Measurements from ENCODE around the gene FITM2. TPM values are rescaled to one million over a fixed set of nuclear protein-coding genes. Genes with fewer than 3 reads are reported as not detected.
"Not testable (repeated sequence)": the region's sequence is repeated elsewhere in the genome, so short reads cannot be mapped to it uniquely, and the experiment has no call there.

Gene FITM2
- total and polyA plus RNA-seq, 2 experiments from 2014 or later, result 6.5 to 8.9 TPM

- Histone ChIP-seq H4K20me1 (ENCODE audit: insufficient read depth) (no peaks in the 10 kb centered on the region), H3K4me1 (ENCODE audit: insufficient read depth) (no peaks in the 10 kb centered on the region), H3K79me2 (ENCODE audit: insufficient read depth) (no peaks in the 10 kb centered on the region), H3K27me3 (replicated peaks; ENCODE audit: insufficient read depth) (no peaks in the 10 kb centered on the region), H3K36me3 (ENCODE audit: low read depth) (no peaks in the 10 kb centered on the region), H3K4me2 (ENCODE audit: unreplicated experiment) (no peak overlapping the region), H3K4me3 (no peak overlapping the region), H3F3A (ENCODE audit: insufficient read depth) (no peaks in the 10 kb centered on the region), H3K27ac (no peak overlapping the region), H3K9me3 (ENCODE audit: low read depth) (no peaks in the 10 kb centered on the region), H2AFZ (no peak overlapping the region), H3K9ac (no peak overlapping the region), H3K9me2 (ENCODE audit: insufficient read depth) (no peaks in the 10 kb centered on the region)
- WGBS, 2 experiments (ENCODE audit: low coverage in 1 of 2, low lambda C conversion rate in 2 of 2, missing lambda C conversion rate in 2 of 2), result 60 to 62% methylated on average over 4 of the region's 4 CpGs
- in situ Hi-C loops (cut with MboI), result no loop called here
- DNase-seq, result no peak
- no peak for TF ChIP-seq EZH2 (IDR thresholded peaks at IDR 0.05; ENCODE audit: insufficient read depth, poor library complexity, severe bottlenecking)
- no peak for TF ChIP-seq EZH2phosphoT487 (IDR thresholded peaks at IDR 0.05; ENCODE audit: insufficient read depth, low read depth)
Observed at GRCh38 chr20:44328428-44328827, 17.4 kb upstream of the FITM2 start.

DNA sequence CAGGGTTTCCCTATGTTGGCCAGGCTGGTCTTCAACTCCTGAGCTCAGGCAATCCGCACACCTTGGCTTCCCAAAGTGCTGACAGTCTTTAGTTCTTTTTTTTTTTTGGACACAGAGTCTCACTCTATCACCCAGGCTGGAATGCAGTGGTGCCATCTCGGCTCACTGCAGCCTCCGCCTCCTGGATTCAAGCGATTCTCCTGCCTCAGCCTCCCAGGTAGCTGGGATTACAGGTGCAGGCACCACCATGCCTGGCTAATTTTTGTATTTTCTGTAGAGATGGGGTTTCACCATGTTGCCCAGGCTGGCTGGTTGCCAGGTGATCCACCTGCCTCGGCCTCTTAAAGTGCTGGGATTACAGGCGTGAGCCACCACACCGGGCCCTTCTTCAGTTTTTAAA lies 16.7 kb upstream of the FITM2 start:
- H3K27me3 ChIP-seq (replicated peaks; ENCODE audit: insufficient read depth); H3F3A ChIP-seq (ENCODE audit: insufficient read depth); H3K9ac ChIP-seq; H3K79me2 ChIP-seq (ENCODE audit: insufficient read depth); H3K4me1 ChIP-seq (ENCODE audit: insufficient read depth); H3K4me2 ChIP-seq (ENCODE audit: unreplicated experiment); H3K9me3 ChIP-seq (ENCODE audit: low read depth); H4K20me1 ChIP-seq (ENCODE audit: insufficient read depth); H2AFZ ChIP-seq; in situ Hi-C loops (cut with MboI); H3K27ac ChIP-seq; H3K9me2 ChIP-seq (ENCODE audit: insufficient read depth); DNase-seq; H3K4me3 ChIP-seq; H3K36me3 ChIP-seq (ENCODE audit: low read depth): not testable (repeated sequence)
- WGBS, 2 experiments (ENCODE audit: low coverage in 1 of 2, low lambda C conversion rate in 2 of 2, missing lambda C conversion rate in 2 of 2), result 74 to 84% methylated on average over 7 of the region's 7 CpGs

- no peaks in the 10 kb centered on the region for H3K36me3 ChIP-seq (ENCODE audit: low read depth)
- no peaks in the 10 kb centered on the region for H3K79me2 ChIP-seq (ENCODE audit: insufficient read depth)
- no peak for TF ChIP-seq EZH2phosphoT487 (IDR thresholded peaks at IDR 0.05; ENCODE audit: insufficient read depth, low read depth)
- no peaks in the 10 kb centered on the region for H3K27me3 ChIP-seq (replicated peaks; ENCODE audit: insufficient read depth)
- WGBS, 2 experiments (ENCODE audit: low coverage in 1 of 2, low lambda C conversion rate in 2 of 2, missing lambda C conversion rate in 2 of 2), result 13 to 15% methylated on average over 27 to 45 of the region's 50 CpGs
- peak overlapping the region; percentile 81 for H2AFZ ChIP-seq
- no peaks in the 10 kb centered on the region for H4K20me1 ChIP-seq (ENCODE audit: insufficient read depth)
- H3K4me2 ChIP-seq (ENCODE audit: unreplicated experiment), result peak overlapping the region; percentile 66
- DNase-seq, result peak; percentile 21
- H3K4me3 ChIP-seq, result peak overlapping the region; percentile 61
- H3K9me3 ChIP-seq (ENCODE audit: low read depth), result no peaks in the 10 kb centered on the region
- no peak overlapping the region for H3K27ac ChIP-seq
- in situ Hi-C loops (cut with MboI), result no loop called here
- H3K4me1 ChIP-seq (ENCODE audit: insufficient read depth), result no peaks in the 10 kb centered on the region
- H3F3A ChIP-seq (ENCODE audit: insufficient read depth), result no peaks in the 10 kb centered on the region
- no peak overlapping the region; the same call in 1 of the 2 replicates for H3K9ac ChIP-seq
- H3K9me2 ChIP-seq (ENCODE audit: insufficient read depth), result no peaks in the 10 kb centered on the region
Observed at GRCh38 chr20:44326391-44327159, 15.6 kb upstream of the FITM2 start.

DNA sequence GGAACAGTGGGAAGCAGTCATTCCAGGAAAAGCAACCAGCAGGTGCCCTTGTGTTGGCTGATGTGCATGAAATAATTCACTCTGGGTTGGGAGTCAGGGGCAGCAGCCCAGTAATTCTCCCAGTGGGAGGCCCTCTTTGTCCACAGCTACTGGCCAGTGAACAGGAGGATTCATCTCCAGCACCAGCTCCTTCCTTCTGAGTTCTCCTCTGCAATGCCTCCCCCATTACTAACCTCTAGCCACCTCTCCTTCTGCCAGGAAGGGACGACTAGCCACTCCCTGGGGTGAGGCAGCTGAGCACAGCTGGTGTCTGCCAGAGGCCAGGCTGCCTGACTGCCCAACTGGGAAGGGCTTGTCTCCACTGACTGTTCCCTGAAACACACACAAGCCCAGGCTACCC lies 13.3 kb upstream of the FITM2 start:
- 0 to 16% methylated on average over 1 of the region's 1 CpG for WGBS, 2 experiments (ENCODE audit: low coverage in 1 of 2, low lambda C conversion rate in 2 of 2, missing lambda C conversion rate in 2 of 2)
- DNase-seq, result peak; percentile 18
- H3K27ac ChIP-seq, result no peak overlapping the region
- no peak overlapping the region for H2AFZ ChIP-seq
- H3K4me1 ChIP-seq (ENCODE audit: insufficient read depth), result no peaks in the 10 kb centered on the region
- H3K79me2 ChIP-seq (ENCODE audit: insufficient read depth), result no peaks in the 10 kb centered on the region
- no peak overlapping the region for H3K4me3 ChIP-seq
- H3K36me3 ChIP-seq (ENCODE audit: low read depth), result no peaks in the 10 kb centered on the region
- no peaks in the 10 kb centered on the region for H3K9me3 ChIP-seq (ENCODE audit: low read depth)
- TF ChIP-seq EZH2phosphoT487 (IDR thresholded peaks at IDR 0.05; ENCODE audit: insufficient read depth, low read depth), result no peak
- TF ChIP-seq EZH2 (IDR thresholded peaks at IDR 0.05; ENCODE audit: insufficient read depth, poor library complexity, severe bottlenecking), result no peak
- no peaks in the 10 kb centered on the region for H3F3A ChIP-seq (ENCODE audit: insufficient read depth)
- no peaks in the 10 kb centered on the region for H3K9me2 ChIP-seq (ENCODE audit: insufficient read depth)
- H3K27me3 ChIP-seq (replicated peaks; ENCODE audit: insufficient read depth), result no peaks in the 10 kb centered on the region
- in situ Hi-C loops (cut with MboI), result no loop called here
- no peak overlapping the region for H3K9ac ChIP-seq
- H4K20me1 ChIP-seq (ENCODE audit: insufficient read depth), result no peaks in the 10 kb centered on the region
- H3K4me2 ChIP-seq (ENCODE audit: unreplicated experiment), result no peak overlapping the region
